ENCODE data around the gene PSMC3. TPM values are rescaled to one million over a fixed set of nuclear protein-coding genes. Genes with fewer than 3 reads are reported as not detected.

PSMC3 gene
- total and polyA plus RNA-seq, 8 donors, result 86.7 to 163 (median 130) TPM

GRCh38 chr11:47441421-47441820 lies 15.2 kb upstream of the PSMC3 start:
- TF ChIP-seq CTCF (IDR thresholded peaks at IDR 0.05), result no peak
- H3K4me3 ChIP-seq, result no peak overlapping the region
- H3K4me1 ChIP-seq, result no peaks in the 10 kb centered on the region
- no peak for DNase-seq
- no peak overlapping the region for H3K27ac ChIP-seq
- no peak for ATAC-seq
- intact Hi-C loops (cut with DNase I), result no loop called here
- H3K9me3 ChIP-seq, result no peaks in the 10 kb centered on the region
- no peaks in the 10 kb centered on the region for H3K36me3 ChIP-seq
- H3K27me3 ChIP-seq, result no peaks in the 10 kb centered on the region

GRCh38 chr11:47440054-47440476 lies 13.8 kb upstream of the PSMC3 start:
- H3K36me3 ChIP-seq, result no peaks in the 10 kb centered on the region
- no peaks in the 10 kb centered on the region for H3K9me3 ChIP-seq
- H3K4me1 ChIP-seq, result no peaks in the 10 kb centered on the region
- no peaks in the 10 kb centered on the region for H3K27me3 ChIP-seq
- H3K4me3 ChIP-seq, result no peak overlapping the region
- DNase-seq (no peak), ATAC-seq (no peak)
- H3K27ac ChIP-seq, result no peak overlapping the region
- no peak for TF ChIP-seq CTCF (IDR thresholded peaks at IDR 0.05)
- intact Hi-C loops (cut with DNase I), result no loop called here

- intact Hi-C loops (cut with DNase I), result no loop called here
- no peak for TF ChIP-seq CTCF (IDR thresholded peaks at IDR 0.05)
Observed at GRCh38 chr11:47438721-47439120, 12.5 kb upstream of the PSMC3 start.

GRCh38 chr11:47437746-47438418 lies 11.6 kb upstream of the PSMC3 start:
- no peaks in the 10 kb centered on the region for H3K27me3 ChIP-seq
- H3K4me3 ChIP-seq, result no peak overlapping the region
- intact Hi-C loops (cut with DNase I), result no loop called here
- peak in 1 of 4 donors; percentile 49 for DNase-seq
- no peaks in the 10 kb centered on the region for H3K4me1 ChIP-seq
- peak; percentile 55 for ATAC-seq
- H3K9me3 ChIP-seq, result no peaks in the 10 kb centered on the region
- TF ChIP-seq CTCF (IDR thresholded peaks at IDR 0.05), result no peak
- no peak overlapping the region for H3K27ac ChIP-seq
- no peaks in the 10 kb centered on the region for H3K36me3 ChIP-seq

More at GRCh38 chr11:47438721-47439120, 12.5 kb upstream of the PSMC3 start:
- ATAC-seq, result no peak
- Histone ChIP-seq H3K4me1 (no peaks in the 10 kb centered on the region), H3K27me3 (no peaks in the 10 kb centered on the region), H3K27ac (no peak overlapping the region), H3K4me3 (no peak overlapping the region), H3K36me3 (no peaks in the 10 kb centered on the region), H3K9me3 (no peaks in the 10 kb centered on the region)
- no peak for DNase-seq

- no peak for ATAC-seq
- no peak overlapping the region for H3K4me3 ChIP-seq
- no peaks in the 10 kb centered on the region for H3K36me3 ChIP-seq
- intact Hi-C loops (cut with DNase I), result no loop called here
- H3K27ac ChIP-seq, result no peak overlapping the region
- no peak for TF ChIP-seq CTCF (IDR thresholded peaks at IDR 0.05)
- no peak for DNase-seq
- H3K9me3 ChIP-seq, result no peaks in the 10 kb centered on the region
- no peaks in the 10 kb centered on the region for H3K27me3 ChIP-seq
- no peaks in the 10 kb centered on the region for H3K4me1 ChIP-seq
Observed at GRCh38 chr11:47437218-47437745, 11.0 kb upstream of the PSMC3 start.
